ENCODE results near the gene RIPOR3. TPM values are rescaled to one million over a fixed set of nuclear protein-coding genes. Genes with fewer than 3 reads are reported as not detected.

The RIPOR3 gene
- total RNA-seq, 2 experiments from 2014 or later = 0.53 TPM; not detected in 1

GRCh38 chr20:50613438-50614169 lies 77.7 kb downstream of the RIPOR3 start:
- no peaks in the 10 kb centered on the region for H3K36me3 ChIP-seq (ENCODE audit: insufficient read depth, low read length)
- POLR2A ChIA-PET = interaction anchor here (0.6 to 1.1 kb wide), 2 partner anchors 8 to 27 kb away, joined by 3 to 6 read pairs; no protein-coding TSS in a partner anchor
- no peak overlapping the region for H3K4me3 ChIP-seq (ENCODE audit: low read depth, low read length, poor library complexity, severe bottlenecking)
- no peaks in the 10 kb centered on the region for H3K9me3 ChIP-seq (ENCODE audit: low read length)
- CTCF ChIA-PET (ENCODE audit: unreplicated experiment) = no interaction called here
- no peaks in the 10 kb centered on the region for H3K9me2 ChIP-seq (ENCODE audit: insufficient read depth, low read length)
- H4K20me1 ChIP-seq (ENCODE audit: insufficient read depth, low read length) = no peaks in the 10 kb centered on the region
- no peaks in the 10 kb centered on the region for H3K79me2 ChIP-seq (ENCODE audit: insufficient read depth, low read depth, low read length)
- no peak overlapping the region for H3K27ac ChIP-seq (ENCODE audit: low read depth, low read length, poor library complexity, severe bottlenecking)
- intact Hi-C loops (cut with micrococcal nuclease; ENCODE audit: unreplicated experiment) = no loop called here
- no TSS peak for BruUV-seq (replicated peaks)
- no peak overlapping the region for H2AFZ ChIP-seq (ENCODE audit: low read length)
- DNase-seq (ENCODE audit: low spot score) = no peak
- H3K4me1 ChIP-seq (ENCODE audit: insufficient read depth, low read length, poor library complexity, severe bottlenecking) = peaks cover 30% of the 10 kb centered on the region
- TF ChIP-seq EZH2phosphoT487 (IDR thresholded peaks at IDR 0.05; ENCODE audit: borderline replicate concordance, low read depth, low read length) = no peak
- no peak for TF ChIP-seq CTCF (conservative IDR thresholded peaks at IDR 0.05; ENCODE audit: low read length)
- H3K4me2 ChIP-seq (ENCODE audit: low read length) = no peak overlapping the region

- H4K20me1 ChIP-seq (ENCODE audit: insufficient read depth, low read length) = no peaks in the 10 kb centered on the region
- no peak overlapping the region for H3K27ac ChIP-seq (ENCODE audit: low read depth, low read length, poor library complexity, severe bottlenecking)
- H3K79me2 ChIP-seq (ENCODE audit: insufficient read depth, low read depth, low read length) = no peaks in the 10 kb centered on the region
- CTCF ChIA-PET (ENCODE audit: unreplicated experiment) = no interaction called here
- BruUV-seq (replicated peaks) = no TSS peak
- intact Hi-C loops (cut with micrococcal nuclease; ENCODE audit: unreplicated experiment) = no loop called here
- no peaks in the 10 kb centered on the region for H3K9me2 ChIP-seq (ENCODE audit: insufficient read depth, low read length)
- POLR2A ChIA-PET = no interaction called here
- H2AFZ ChIP-seq (ENCODE audit: low read length) = no peak overlapping the region
- no peak for DNase-seq (ENCODE audit: low spot score)
- no peaks in the 10 kb centered on the region for H3K36me3 ChIP-seq (ENCODE audit: insufficient read depth, low read length)
- TF ChIP-seq EZH2phosphoT487 (IDR thresholded peaks at IDR 0.05; ENCODE audit: borderline replicate concordance, low read depth, low read length) (no peak), CTCF (conservative IDR thresholded peaks at IDR 0.05; ENCODE audit: low read length) (no peak)
- peaks cover 8% of the 10 kb centered on the region for H3K4me1 ChIP-seq (ENCODE audit: insufficient read depth, low read length, poor library complexity, severe bottlenecking)
- no peaks in the 10 kb centered on the region for H3K9me3 ChIP-seq (ENCODE audit: low read length)
- no peak overlapping the region for H3K4me3 ChIP-seq (ENCODE audit: low read depth, low read length, poor library complexity, severe bottlenecking)
- H3K4me2 ChIP-seq (ENCODE audit: low read length) = no peak overlapping the region
These were observed 80.1 kb downstream of the RIPOR3 start for GRCh38 chr20:50611128-50611810.

GRCh38 chr20:50610212-50610718 lies 81.1 kb downstream of the RIPOR3 start:
- ChIA-PET POLR2A (no interaction called here), CTCF (ENCODE audit: unreplicated experiment) (no interaction called here)
- Histone ChIP-seq H3K9me2 (ENCODE audit: insufficient read depth, low read length) (no peaks in the 10 kb centered on the region), H2AFZ (ENCODE audit: low read length) (no peak overlapping the region), H3K4me3 (ENCODE audit: low read depth, low read length, poor library complexity, severe bottlenecking) (no peak overlapping the region), H3K9me3 (ENCODE audit: low read length) (no peaks in the 10 kb centered on the region), H3K36me3 (ENCODE audit: insufficient read depth, low read length) (no peaks in the 10 kb centered on the region), H3K4me1 (ENCODE audit: insufficient read depth, low read length, poor library complexity, severe bottlenecking) (no peaks in the 10 kb centered on the region), H4K20me1 (ENCODE audit: insufficient read depth, low read length) (no peaks in the 10 kb centered on the region), H3K27ac (ENCODE audit: low read depth, low read length, poor library complexity, severe bottlenecking) (no peak overlapping the region), H3K79me2 (ENCODE audit: insufficient read depth, low read depth, low read length) (no peaks in the 10 kb centered on the region), H3K4me2 (ENCODE audit: low read length) (no peak overlapping the region)
- BruUV-seq (replicated peaks) = no TSS peak
- intact Hi-C loops (cut with micrococcal nuclease; ENCODE audit: unreplicated experiment) = no loop called here
- TF ChIP-seq EZH2phosphoT487 (IDR thresholded peaks at IDR 0.05; ENCODE audit: borderline replicate concordance, low read depth, low read length) (no peak), CTCF (conservative IDR thresholded peaks at IDR 0.05; ENCODE audit: low read length) (peak; percentile 54)
- peak; percentile 36 for DNase-seq (ENCODE audit: low spot score)

All from OCI-LY7 (cell line).